Astrocyte (in vitro differentiated cells and primary cell): Measurements from ENCODE around the gene SOAT2.
"Not testable (repeated sequence)": the region's sequence is repeated elsewhere in the genome, so short reads cannot be mapped to it uniquely, and the experiment has no call there.

Source experiments
- EZH2 ChIP-seq: IDR thresholded peaks from 2 replicates; pipeline ENCODE4 v1.6.1; 2012; ENCODE audit warnings: mild to moderate bottlenecking, low read length, inconsistent platforms; ENCODE audit not compliant: insufficient read depth
- TF ChIP-seq, protein P1 (sequence below): IDR thresholded peaks from 2 replicates; pipeline ENCODE4 v1.5.1; 2011; ENCODE audit warnings: low read depth, mild to moderate bottlenecking, inconsistent platforms, low read length, moderate library complexity; ENCODE audit not compliant: insufficient read depth

DNA sequence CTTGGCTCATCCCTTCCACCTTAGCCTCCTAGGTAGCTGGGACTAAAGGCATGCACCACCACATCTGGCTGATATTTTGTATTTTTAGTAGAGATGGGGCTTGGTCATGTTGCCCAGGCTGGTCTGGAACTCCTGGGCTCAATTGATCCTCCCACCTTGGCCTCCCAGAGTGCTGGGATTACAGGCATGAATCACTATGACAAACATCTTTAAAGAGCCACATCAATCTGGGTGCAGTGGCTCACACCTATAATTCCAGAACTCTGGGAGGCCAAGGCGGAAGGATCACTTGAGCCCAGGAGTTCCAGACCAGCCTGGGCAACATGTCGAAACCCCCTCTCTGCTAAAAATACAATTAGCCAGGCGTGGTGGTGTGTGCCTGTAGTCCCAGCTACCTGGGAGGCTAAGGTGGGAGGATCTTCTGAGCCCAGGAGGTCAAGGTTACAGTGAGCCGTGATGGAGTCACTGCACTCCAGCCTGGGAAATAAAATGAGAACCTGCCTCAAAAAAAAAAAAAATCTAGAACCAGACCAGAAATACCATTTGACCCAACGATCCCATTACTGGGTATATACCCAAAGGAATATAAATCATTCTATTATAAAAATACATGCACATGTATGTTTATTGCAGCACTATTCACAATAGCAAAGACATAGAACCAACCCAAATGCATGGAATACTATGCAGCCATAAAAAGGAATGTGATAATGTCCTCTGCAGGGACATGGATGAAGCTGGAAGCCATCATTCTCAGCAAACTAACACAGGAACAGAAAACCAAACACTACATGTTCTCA, 8.3 kb upstream of the SOAT2 start:
- TF ChIP-seq, protein P1, sequence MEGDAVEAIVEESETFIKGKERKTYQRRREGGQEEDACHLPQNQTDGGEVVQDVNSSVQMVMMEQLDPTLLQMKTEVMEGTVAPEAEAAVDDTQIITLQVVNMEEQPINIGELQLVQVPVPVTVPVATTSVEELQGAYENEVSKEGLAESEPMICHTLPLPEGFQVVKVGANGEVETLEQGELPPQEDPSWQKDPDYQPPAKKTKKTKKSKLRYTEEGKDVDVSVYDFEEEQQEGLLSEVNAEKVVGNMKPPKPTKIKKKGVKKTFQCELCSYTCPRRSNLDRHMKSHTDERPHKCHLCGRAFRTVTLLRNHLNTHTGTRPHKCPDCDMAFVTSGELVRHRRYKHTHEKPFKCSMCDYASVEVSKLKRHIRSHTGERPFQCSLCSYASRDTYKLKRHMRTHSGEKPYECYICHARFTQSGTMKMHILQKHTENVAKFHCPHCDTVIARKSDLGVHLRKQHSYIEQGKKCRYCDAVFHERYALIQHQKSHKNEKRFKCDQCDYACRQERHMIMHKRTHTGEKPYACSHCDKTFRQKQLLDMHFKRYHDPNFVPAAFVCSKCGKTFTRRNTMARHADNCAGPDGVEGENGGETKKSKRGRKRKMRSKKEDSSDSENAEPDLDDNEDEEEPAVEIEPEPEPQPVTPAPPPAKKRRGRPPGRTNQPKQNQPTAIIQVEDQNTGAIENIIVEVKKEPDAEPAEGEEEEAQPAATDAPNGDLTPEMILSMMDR: not testable (repeated sequence)
- not testable (repeated sequence) for TF ChIP-seq EZH2
